SK-N-SH treated with all-trans-retinoic acid at 6 μM for 48 hours (cell line): ENCODE data around the gene CALR3.

Experiments
- ATAC-seq: fragments of 200-7000 bp; cut with Tn5 transposase; 3 replicates; pipeline ENCODE4 v1.9.1; 2020; ENCODE audit warnings: mild to moderate bottlenecking, moderate library complexity
- BACH2 ChIP-seq: fragments of 250-450 bp; sonication (Bioruptor Pico); IDR thresholded peaks from 2 replicates; pipeline ENCODE4 v1.9.0; 2021; ENCODE audit warnings: mild to moderate bottlenecking, borderline replicate concordance
- CSDC2 ChIP-seq: fragments of 250-450 bp; sonication (Bioruptor Pico); IDR thresholded peaks from 2 replicates; pipeline ENCODE4 v1.5.0; 2020; ENCODE audit warnings: mild to moderate bottlenecking, moderate library complexity
- CSRNP3 ChIP-seq: fragments of 250-450 bp; sonication (Bioruptor Pico); IDR thresholded peaks from 2 replicates; pipeline ENCODE4 v1.5.1; 2021; ENCODE audit warnings: mild to moderate bottlenecking, moderate library complexity
- ESRRG ChIP-seq: fragments of 250-450 bp; sonication (Bioruptor Pico); IDR thresholded peaks from 2 replicates; pipeline ENCODE4 v1.6.1; 2021; ENCODE audit warnings: mild to moderate bottlenecking
- GLIS3 ChIP-seq: fragments of 250-450 bp; sonication (Bioruptor Pico); IDR thresholded peaks from 2 replicates; pipeline ENCODE4 v1.5.0; 2020; ENCODE audit warnings: mild to moderate bottlenecking, moderate library complexity
- ISL1 ChIP-seq: fragments of 250-450 bp; sonication (Bioruptor Pico); IDR thresholded peaks from 2 replicates; pipeline ENCODE4 v2.1.2; 2022; ENCODE audit warnings: mild to moderate bottlenecking, moderate library complexity
- PPARA ChIP-seq: fragments of 250-450 bp; sonication (Bioruptor Pico); IDR thresholded peaks from 2 replicates; pipeline ENCODE4 v1.5.0; 2020; ENCODE audit warnings: mild to moderate bottlenecking, borderline replicate concordance
- RARB ChIP-seq: fragments of 250-450 bp; sonication (Bioruptor Pico); IDR thresholded peaks from 2 replicates; pipeline ENCODE4 v1.8.0; 2021; ENCODE audit warnings: mild to moderate bottlenecking, moderate library complexity
- SNAI2 ChIP-seq: fragments of 250-450 bp; sonication (Bioruptor Pico); IDR thresholded peaks from 2 replicates; pipeline ENCODE4 v1.5.0; 2020; ENCODE audit warnings: mild to moderate bottlenecking, moderate library complexity
- TCF4 ChIP-seq: fragments of 250-450 bp; sonication (Bioruptor Pico); IDR thresholded peaks from 2 replicates; pipeline ENCODE4 v1.8.0; 2021; ENCODE audit warnings: mild to moderate bottlenecking, moderate library complexity, borderline replicate concordance
- TSHZ2 ChIP-seq: fragments of 250-450 bp; sonication (Bioruptor Pico); IDR thresholded peaks from 2 replicates; pipeline ENCODE4 v1.5.0; 2020; ENCODE audit warnings: mild to moderate bottlenecking, moderate library complexity
- ZC3H10 ChIP-seq: fragments of 250-450 bp; sonication (Bioruptor Pico); IDR thresholded peaks from 2 replicates; pipeline ENCODE4 v1.5.1; 2021; ENCODE audit warnings: mild to moderate bottlenecking, moderate library complexity
- ZFP3 ChIP-seq: fragments of 250-450 bp; sonication (Bioruptor Pico); IDR thresholded peaks from 2 replicates; pipeline ENCODE4 v1.5.0; 2020; ENCODE audit warnings: mild to moderate bottlenecking, moderate library complexity
- ZFP30 ChIP-seq: fragments of 450-650 bp; formaldehyde crosslinking; IDR thresholded peaks from 2 replicates; pipeline ENCODE4 v1.5.0; 2022; ENCODE audit warnings: mild to moderate bottlenecking, moderate library complexity
- ZNF565 ChIP-seq: fragments of 450-650 bp; formaldehyde crosslinking; conservative IDR thresholded peaks from 2 replicates; pipeline ENCODE4 v1.5.0; 2020; ENCODE audit warnings: low read depth, mild to moderate bottlenecking, moderate library complexity
- ZNF8 ChIP-seq: fragments of 450-650 bp; formaldehyde crosslinking; IDR thresholded peaks from 2 replicates; pipeline ENCODE4 v1.5.0; 2020; ENCODE audit warnings: mild to moderate bottlenecking, moderate library complexity

The CALR3 gene

GRCh38 chr19:16463341-16463990 lies 32.5 kb downstream of the CALR3 start (continued):
- TF ChIP-seq TSHZ2 (CRISPR knock-in tag) (no peak), ZFP3 (CRISPR knock-in tag) (no peak), TCF4 (CRISPR knock-in tag) (no peak), ZNF8 (CRISPR knock-in tag) (no peak)

- no peak for ATAC-seq
- no peak for TF ChIP-seq ZNF8 (CRISPR knock-in tag)
- no peak for TF ChIP-seq GLIS3 (CRISPR knock-in tag)
- TF ChIP-seq ZNF565 (CRISPR knock-in tag): no peak
- TF ChIP-seq, all 23 proteins: peak for 0
Observed at GRCh38 chr19:16462757-16463250, 33.2 kb downstream of the CALR3 start.

GRCh38 chr19:16461630-16462051 lies 34.3 kb downstream of the CALR3 start:
- TF ChIP-seq ZC3H10 (CRISPR knock-in tag): no peak
- no peak for ATAC-seq

GRCh38 chr19:16460454-16460853 lies 35.5 kb downstream of the CALR3 start:
- TF ChIP-seq ZFP3 (CRISPR knock-in tag): no peak
- no peak for TF ChIP-seq PPARA (CRISPR knock-in tag)
- TF ChIP-seq ZNF565 (CRISPR knock-in tag): no peak
- TF ChIP-seq ZFP30 (CRISPR knock-in tag): no peak
- no peak for ATAC-seq

- no peak for TF ChIP-seq ZFP3 (CRISPR knock-in tag)
- no peak for TF ChIP-seq CSRNP3 (CRISPR knock-in tag)
- no peak for TF ChIP-seq RARB (CRISPR knock-in tag)
- no peak for TF ChIP-seq GLIS3 (CRISPR knock-in tag)
- no peak for TF ChIP-seq ZFP30 (CRISPR knock-in tag)
- TF ChIP-seq ESRRG (CRISPR knock-in tag): no peak
- TF ChIP-seq TSHZ2 (CRISPR knock-in tag): no peak
- no peak for TF ChIP-seq CSDC2 (CRISPR knock-in tag)
- no peak for TF ChIP-seq BACH2 (CRISPR knock-in tag)
- TF ChIP-seq SNAI2 (CRISPR knock-in tag): no peak
- TF ChIP-seq ISL1 (CRISPR knock-in tag): no peak
- ATAC-seq: no peak
Observed at GRCh38 chr19:16459680-16460079, 36.3 kb downstream of the CALR3 start.
